Stimulated activated CD4-positive, alpha-beta T cell treated with anti-CD3 and anti-CD28 coated beads, Interleukin-4, amount 100 ng/mL, for 48 hours (primary cell): ENCODE measurements around the gene SH3BGR.
"Not testable (repeated sequence)": the region's sequence is repeated elsewhere in the genome, so short reads cannot be mapped to it uniquely, and the experiment has no call there.

Experiments
- DNase-seq, 2 donors: peaks; one replicate each; pipeline ENCODE4 v3.0.0-alpha.2; 2020; ENCODE audit warnings: low read depth in 2 of 2

The SH3BGR gene

DNA sequence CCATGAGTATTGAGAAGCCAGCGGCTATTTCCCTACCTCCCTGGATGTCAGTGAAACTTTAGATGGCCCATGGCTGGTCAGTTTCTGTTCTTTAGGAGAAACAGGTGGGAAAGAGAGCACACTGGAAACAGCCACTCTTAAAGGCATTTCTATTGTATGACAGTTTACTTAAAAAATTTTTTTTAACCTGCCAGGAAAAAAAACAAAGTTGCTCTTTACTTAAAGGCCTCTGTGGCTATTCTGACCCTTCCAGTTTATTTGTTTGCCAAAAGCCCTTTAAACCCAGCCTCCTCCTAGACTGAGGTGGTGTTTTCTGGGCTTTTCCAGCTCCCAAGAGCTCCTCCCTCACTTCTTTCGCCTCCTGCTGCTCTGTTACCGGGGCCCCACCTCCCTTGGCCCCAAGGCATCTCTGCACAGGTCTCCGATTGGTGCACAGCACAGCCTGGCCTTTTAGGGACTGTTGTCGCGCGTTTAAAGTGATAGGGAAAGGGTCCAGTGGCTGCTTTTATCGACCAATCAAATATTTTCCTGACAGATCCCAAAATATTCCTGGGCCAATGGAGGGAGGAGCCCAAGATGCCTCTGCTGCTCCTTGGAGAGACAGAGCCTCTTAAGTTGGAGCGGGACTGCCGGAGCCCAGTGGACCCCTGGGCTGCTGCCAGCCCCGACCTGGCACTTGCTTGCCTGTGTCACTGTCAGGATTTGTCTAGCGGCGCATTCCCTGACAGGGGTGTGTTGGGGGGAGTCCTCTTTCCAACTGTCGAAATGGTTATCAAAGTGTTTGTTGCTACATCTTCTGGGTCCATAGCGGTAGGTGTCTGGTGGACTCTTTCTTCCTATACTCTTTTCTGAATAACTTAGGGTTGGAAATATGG, at the start of gene SH3BGR:
SH3BGR (plus strand) TSS at position 639 of the 875 bp plus-strand sequence; CDS start at position 766, 127 bp downstream.
- DNase-seq = no peak

DNA sequence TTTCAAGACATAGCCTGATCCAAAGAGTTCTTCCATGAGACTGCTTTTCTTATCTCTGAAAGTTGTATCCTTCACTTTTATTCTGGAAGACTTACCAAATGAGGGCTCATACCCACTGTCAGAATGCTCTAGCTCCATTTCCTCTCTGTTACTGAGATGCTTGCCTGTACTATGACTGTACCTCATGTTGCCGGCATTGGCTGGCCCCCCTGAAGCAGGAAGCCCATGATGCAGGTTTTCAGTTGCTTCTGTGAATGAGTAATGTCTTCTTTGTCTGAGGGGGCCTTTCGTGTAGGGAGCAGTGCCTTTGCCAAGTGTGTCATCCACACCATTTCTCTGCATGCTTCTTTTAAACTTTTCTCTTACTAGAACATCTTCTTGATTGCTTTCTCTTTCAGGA, 45.7 kb upstream of the SH3BGR start:
- DNase-seq = no peak

DNA sequence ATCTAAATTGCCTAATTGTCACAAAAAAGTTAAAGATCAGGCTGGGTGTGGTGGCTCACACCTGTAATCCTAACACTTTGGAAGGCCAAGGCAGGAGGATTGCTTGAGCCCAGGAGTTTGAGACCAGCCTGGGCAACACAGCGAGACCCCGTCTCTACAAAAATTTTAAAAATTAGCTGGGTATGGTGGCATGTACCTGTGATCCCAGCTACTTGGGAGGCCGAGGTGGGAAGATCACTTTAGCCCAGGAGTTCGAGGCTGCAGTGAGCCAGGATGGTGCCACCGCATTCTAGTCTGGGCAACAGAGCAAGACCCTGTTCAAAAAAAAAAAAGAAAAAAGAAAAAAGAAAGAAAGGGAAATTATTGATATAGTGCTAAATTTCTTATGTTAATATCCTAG, 32.6 kb upstream of the SH3BGR start:
- not testable (repeated sequence) for DNase-seq

DNA sequence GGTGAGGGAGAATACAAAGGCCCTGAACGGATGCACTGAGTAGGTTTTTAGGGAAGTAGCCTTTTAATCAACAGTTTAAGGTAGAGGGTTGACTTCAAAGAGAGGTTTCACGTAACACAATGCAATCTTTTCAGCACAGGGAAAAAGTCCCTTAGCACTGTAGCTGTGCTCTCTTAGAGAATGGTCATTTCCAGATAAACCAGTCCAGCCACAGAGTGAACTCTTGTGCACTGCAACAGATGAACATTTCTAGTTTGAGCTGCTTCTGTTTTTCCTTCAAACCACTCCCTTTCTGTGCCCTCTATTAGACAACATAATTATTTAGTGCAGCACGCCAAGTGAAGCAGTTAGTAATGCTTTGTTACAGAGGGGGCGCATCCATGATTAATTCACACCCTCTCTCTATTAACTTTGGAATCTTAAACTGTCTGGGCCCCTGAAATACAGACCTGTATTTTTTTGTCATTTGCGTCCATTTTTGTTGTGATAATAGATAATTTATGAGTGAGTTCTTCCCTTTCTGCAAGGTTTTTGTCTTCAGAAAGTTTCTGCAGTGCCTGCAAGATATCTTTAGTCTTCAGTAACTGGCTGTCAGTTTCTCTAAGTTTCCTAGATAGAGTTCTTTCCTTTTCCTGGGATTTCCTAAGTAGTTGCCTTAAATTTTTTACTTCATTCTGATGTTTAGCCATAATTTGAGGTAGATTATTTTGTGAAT, 29.1 kb upstream of the SH3BGR start:
- no peak for DNase-seq

DNA sequence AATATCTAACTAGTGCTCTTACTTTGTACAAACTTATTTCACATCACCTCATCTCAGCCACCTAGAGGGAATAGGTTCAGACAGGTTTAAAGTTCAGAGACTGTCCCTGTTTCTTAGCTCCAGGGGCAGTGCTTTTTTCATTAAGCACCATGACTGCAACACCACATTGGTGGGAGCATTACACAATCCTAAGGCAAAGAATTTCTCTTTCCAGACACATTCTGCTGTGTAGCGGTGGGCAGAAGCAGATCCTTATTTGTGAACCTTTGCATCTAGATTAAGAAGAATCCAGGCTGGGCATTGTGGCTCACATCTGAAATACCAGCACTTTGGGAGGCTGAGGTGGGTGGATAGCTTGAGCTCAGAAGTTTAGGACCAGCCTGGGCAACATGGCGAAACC, 22.3 kb upstream of the SH3BGR start:
- DNase-seq = no peak

DNA sequence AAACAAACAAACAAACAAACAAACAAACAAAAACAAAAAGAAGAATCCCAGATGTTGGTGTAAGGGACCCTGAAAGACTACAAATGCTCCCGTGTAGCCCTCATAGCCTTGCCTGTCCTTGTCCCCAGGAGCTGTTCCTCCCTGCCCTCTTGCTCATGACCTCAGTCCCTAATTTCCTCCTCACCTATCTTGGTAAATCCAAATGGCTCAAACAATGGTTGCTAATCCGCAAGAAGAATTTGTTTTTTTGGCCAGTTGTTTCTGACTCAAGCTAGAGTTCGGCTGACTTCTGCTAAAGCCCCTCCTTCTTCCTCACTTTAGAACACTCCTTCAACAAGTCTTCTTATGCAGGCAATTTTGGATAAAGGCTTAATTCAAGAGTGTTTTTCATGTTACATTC, 21.8 kb upstream of the SH3BGR start:
- no peak for DNase-seq

DNA sequence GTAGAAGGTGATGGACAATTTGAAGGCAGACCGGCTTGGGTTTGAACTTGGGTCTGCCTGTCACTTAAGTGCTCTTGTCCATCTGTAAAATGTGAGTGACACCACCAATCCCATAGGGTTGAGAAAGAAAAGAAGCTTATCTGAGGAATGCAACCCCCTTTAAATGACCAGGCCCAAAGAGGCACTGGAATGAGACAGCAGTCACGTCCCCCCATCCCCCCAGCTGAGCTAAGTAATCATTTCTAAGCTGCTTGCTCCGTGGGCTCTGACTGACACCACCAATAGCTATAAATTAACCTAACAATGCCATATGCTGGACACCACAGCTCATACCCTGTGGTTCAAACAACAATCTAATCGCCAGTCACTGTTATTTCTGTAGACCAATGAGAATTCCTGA, 21.3 kb upstream of the SH3BGR start:
- no peak for DNase-seq

DNA sequence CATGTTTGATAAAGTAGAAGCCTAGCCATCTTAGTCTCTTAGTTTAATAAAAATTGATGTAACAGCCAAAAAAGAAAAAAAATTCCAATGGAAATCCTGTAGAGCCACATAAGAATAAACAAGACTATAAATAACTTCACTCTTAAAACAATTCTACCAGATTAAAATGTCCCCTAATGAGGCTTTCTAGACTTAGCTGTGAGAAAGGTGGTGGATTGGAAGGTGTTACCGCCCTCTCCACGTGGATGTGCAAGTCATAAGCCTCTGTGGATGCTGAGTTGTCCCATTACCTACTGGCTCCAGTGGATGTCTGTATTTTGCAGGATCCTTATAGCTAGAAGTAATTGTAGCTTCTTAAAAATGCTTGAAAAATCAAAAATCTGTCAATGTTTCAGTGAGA, 20.8 kb upstream of the SH3BGR start:
- no peak for DNase-seq

DNA sequence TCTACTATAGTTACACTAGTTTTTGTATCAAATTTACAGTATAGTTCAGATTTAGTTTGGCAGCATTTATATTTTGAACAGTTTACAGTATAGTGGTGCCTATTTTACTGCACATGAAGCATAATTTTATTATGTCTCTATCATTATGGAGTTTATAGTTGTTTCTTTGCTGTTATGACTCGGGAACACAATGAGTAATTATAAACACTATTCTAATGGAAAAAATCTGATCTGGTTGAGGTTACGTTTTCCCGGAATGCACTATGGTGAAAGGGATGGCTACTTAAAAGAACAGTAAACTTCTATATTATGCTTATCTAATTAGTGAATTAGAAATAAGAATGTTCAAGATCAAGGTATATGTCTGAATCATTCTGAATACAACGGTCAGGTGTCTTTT, 16.8 kb upstream of the SH3BGR start:
- no peak for DNase-seq

DNA sequence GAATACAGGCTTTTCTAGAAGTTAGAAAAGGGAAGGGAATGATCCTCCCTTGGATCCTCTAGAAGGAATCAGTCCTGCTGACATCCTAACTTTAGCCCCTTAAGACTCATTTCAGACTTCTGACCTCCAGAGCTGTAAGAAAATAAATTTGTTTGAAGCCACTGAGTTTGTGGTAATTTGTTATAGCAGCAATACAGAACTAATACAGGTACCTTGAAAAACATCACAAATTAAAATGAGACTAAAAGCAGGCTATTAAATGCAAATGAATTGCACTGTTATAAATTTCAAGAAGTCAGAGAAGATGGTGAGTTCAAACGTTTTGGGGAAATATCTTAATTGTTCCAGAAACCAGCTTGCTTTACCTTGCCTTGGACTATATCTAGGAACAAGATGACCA, 12.5 kb upstream of the SH3BGR start:
- no peak for DNase-seq

DNA sequence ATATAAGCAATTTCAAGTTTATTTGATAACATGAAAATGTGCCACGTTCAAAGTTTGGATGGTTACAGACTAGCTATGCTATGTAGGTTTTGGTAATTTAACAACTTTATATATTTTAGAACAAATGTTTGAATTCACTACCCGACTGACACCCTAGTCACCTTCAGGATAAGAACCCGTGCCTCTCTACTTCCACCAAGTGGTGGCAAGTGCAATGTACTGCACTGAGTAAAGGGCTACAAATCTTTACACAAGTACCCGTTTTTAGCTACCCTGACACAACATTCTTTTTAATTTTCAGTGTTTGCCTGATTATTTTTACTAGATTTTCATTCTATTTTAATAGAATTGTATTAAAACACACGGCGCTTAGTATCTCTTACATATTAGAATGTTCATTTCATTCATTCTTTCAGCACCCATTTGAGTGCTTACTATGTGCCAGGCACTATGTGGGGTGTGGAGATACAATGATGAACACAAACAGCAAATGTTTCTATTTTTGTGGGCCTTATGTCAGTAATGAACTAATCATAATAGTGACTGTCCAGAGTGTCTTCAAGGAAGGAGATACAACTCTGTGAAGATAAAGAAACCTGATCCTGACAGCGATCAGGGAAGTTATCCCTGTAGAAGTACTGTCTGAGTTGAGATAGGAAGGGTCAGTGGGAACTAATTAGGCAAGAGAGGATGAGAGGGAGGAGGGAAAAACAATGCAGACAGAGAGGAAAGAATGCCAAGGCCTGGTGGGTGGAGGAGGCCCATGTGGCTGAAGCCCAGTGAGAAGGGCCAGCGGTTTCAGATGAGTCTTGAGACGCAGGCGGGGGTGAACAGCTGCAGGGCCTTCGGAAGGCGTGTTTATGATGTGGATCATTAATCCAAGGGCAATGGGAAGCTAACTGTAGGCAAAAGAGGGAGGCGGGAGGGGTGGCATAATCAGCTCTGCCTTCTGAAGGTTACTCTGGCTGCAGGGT, 10.0 kb upstream of the SH3BGR start:
- DNase-seq = no peak

DNA sequence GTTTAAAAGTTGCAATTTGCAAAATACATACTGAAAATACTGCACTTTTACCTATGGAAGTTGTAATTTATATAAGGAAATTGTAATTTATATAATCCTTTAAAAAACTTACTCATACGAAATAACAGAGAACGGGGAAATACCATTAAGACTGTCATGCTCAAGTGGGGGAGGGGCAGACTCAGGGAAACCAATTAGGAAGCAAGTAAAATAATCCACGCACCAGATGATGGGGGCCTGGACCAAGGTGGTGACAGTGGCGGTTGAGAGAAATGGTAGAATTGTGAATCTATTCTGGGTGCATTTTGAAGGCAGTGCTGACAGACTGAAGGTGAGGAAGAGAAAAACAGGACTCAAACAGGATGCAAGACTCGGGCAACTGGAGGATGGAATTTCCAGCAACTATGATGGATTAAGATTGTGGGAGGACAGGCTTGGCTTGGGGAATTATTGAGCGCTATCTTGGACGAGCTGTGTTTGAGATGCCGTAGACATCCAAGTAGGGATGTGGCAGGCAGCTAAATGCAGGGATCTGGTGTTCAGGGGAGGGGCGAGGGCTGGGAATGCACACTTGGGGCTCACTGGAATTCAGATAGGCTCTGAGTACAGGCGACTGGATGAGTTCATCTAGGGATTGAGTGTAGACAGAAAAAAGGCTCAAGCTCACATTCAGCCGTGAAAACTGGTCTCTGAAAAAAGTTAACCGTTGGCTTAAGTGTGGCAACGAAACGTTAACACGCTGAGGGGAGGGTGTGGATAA, 7.2 kb upstream of the SH3BGR start:
- DNase-seq = no peak

DNA sequence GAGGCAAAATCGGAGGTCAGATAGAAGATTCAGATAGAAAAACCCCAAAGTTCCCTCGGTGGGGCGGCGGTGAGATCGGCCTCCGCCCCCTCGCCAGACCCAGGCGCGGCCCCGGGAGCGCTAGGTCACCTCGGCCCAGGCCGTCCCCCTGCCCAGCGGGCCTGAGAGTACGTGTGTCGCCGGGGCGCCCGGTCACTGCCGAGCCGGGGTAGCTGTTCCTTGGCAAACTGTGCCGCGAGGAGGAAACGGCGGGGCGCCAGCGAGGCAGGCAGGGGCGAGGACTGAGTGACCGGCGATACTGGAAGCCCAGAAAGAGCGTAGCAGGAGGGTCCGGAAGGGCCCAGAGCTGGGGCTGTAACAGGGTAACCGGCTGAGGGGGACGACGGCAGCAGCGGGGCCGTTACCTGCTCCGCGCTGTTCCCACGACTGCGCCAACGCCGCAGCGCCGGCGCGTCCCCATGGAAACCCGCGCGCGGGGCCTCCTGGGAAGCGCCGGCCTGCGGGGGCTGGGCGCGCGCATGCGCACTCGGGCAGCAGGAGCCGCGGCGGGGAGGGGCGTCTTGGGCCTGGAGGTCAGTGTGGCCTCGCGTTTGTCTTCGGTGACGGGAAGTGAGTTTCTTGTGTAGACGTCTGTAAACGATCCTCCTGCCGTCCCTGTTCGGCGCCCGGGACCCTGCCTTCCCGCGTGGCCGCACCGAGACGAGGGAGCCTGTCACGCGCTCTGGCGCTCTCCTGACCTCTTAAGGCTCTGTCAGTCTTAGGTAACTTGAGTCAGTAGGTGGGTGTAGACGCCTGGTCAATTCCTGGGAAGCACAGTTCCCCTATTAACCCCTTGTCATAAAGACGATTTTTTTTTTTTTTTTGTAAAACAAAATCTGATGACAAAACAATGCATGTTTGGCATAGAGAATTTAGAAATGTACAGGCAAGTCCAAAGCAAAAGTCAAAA, 6.2 kb upstream of the SH3BGR start, which contains the start of gene LCA5L:
LCA5L (minus strand) TSS at position 458 of the 949 bp plus-strand sequence. CDS start 17,285 bp downstream, outside the sequence.
- peak; percentile 85 to 86 for DNase-seq

DNA sequence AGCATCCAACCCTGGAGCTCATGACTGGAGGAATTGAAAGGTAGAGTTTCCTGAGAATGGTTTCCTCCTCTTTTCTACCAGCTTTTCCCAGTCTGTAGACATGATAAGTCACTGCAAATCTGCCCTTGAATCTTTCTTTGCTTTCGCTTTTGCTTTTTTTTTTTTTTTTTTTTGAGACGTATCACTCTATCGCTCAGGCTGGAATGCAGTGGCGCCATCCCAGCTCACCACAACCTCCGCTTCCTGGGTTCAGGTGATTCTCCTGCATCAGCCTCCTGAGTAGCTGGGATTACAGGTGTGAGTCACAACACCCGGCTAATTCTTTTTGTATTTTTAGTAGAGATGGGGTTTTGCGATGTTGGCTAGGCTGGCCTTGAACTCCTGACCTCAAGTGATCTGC, 4.5 kb upstream of the SH3BGR start:
- DNase-seq = no peak

DNA sequence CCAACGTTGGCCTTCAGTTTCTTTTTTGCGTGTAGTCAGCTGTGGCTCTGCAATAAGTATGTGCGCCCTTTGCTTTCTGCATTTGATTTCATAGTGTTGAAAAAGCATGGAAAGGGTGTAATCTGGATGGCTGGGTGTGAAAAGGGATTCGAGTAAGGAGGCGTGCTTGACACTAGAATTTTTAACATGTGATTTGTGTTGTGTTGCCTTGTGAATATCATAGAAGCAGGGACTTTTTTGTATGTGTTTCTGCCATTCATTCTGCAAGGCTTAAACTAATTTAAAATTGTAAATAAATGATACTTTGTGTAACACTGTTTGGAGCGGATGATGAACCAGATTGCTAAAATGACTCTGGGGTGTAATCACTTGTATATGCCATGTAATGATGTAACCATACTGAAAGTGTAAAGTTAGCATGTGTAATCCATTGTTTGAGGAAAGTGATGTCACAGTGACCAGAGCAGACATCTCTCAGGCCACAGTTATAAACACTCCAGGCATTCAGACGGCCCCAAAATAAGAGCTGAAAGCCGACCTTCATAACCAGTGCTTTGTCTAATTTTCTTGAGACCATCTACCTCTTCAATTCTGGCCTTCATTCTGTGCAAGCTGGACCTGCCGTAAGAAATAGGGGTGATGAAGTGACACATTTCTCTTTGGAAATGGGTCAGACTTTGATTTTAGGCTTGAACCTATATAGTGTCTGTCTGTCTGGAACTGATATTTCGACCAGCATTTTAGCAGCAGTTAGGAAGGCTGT, 618 bp downstream of the SH3BGR start:
- DNase-seq = no peak

DNA sequence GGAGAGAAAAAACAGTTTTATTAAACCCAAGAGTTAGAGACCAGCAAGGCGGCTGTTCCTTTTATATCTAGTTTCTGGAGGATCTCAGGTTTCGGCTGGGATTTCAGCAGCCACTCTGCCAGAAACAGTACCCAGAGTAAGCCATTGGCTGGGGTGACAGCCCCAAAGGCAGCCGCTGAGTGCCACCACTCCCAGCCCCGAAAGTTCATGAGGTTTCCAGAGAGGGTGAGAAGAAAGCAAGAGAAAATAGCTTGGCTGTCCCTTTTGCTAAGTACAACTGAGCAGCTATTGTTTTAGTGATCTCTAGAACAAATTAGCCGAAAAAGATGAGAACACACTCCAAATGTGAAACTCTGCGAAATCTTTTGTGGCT, 1.2 kb downstream of the SH3BGR start:
- no peak for DNase-seq

DNA sequence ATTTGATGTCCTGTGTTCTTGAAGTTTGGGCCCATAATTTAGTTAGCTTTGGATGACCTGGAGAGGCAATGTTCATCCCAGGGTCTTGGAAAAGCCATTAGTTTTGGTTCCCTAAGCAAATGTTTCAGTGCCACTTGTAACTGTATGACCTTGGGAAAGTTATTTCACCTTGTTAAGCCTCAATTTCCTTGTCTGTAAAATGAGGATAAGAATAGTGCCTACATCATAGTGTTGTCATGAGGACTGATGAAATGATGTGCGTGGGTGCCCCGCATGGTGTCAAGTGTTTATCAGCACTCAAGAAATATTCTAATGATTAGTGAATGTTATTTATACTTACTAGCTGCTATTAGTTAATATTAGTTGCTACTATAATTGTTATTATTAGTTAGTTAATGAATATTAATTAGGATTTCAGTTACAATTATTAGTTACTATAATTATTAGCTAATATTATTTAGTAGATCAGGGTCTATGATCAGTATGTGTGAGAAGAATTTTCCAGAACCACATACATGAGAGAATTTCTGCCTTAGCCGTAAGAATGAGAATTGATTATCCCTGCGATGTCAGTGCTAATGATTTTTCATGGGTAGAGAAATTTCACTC, 1.9 kb downstream of the SH3BGR start:
- DNase-seq = no peak

DNA sequence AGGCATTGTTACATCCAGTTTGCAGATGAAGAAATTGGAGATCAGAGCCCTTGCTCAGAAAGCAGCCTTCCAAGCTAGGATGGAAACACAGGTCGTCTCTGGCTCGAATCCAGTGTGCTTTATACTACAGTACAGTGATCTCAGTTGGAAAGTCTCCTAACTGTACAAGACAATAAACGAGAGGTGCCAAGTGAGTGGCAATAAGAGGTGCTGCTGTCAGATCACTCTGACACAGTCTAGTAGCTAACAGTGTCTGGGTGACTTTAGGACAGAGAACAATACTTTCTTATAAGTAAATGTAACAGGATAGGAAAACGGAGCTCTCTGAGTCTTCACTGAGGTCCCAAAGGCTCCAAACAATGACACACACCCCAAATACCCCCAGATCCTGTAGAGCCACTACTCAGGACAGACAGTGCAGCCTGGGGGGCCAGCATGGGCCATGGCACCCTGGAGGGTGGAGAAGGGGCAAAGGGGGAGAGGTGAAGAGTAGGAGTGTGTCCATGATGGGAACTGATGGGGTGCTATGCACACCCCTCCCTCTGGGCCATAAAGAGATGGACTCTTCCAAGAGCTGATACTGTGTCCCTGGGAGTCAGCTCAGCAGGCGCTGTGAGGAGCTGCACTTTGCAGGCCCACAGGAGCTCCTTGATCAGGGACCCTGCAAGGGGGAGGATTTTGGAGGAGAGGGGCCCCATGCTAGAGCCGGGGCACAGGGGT, 3.3 kb downstream of the SH3BGR start:
- DNase-seq = no peak
